ENCODE data around the gene PHF1. TPM values are rescaled to one million over a fixed set of nuclear protein-coding genes. Genes with fewer than 3 reads are reported as not detected.

PHF1 gene
- total RNA-seq, 1 experiment from 2014 or later = 25.5 TPM

DNA sequence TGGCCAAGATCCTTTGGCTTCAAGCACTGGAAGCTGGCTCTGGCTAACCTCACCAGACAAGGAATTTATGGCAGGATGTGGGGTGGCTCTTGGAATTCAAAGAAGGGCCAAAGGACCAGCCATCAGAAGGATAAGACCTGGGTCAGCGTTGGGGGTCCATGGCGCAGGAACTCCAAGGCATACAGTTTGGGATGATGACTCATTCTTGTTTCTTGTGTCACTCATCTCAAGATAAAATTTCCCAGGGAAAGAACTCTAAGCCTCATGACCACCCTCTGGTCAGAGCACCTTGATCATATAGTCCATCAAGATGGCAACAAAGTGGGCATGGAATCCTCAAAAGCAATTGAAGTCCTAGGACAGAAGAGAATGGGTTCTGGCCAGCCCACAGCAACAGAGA lies 48.4 kb downstream of the PHF1 start:
- Histone ChIP-seq H3K4me1 (no peaks in the 10 kb centered on the region), H3K9me3 (replicated peaks) (no peaks in the 10 kb centered on the region), H3K27ac (no peak overlapping the region), H3K27me3 (no peaks in the 10 kb centered on the region), H3K4me3 (no peak overlapping the region), H3K36me3 (peaks cover 11% of the 10 kb centered on the region; the same call in 1 of the 2 replicates)
- DNase-seq = no peak

Other genes with a start within 250 kb of the PHF1 start
- 3.8 and 4.0 TPM in 2 replicates for gene COL11A2, start 218.5 kb upstream of the PHF1 start, total RNA-seq (2014; rRNA removed; shearing (Covaris generic))
- 24.4 and 25.9 TPM in 2 replicates for gene RXRB, start 210.3 kb upstream of the PHF1 start, total RNA-seq (2014; rRNA removed; shearing (Covaris generic))
- 71.8 and 75.1 TPM in 2 replicates for gene SLC39A7, start 210.1 kb upstream of the PHF1 start, total RNA-seq (2014; rRNA removed; shearing (Covaris generic))
- gene HSD17B8, start 206.4 kb upstream of the PHF1 start, total RNA-seq (2014; rRNA removed; shearing (Covaris generic)) = 1.0 and 1.5 TPM in 2 replicates
- gene RING1, start 202.5 kb upstream of the PHF1 start, total RNA-seq (2014; rRNA removed; shearing (Covaris generic)) = 14.9 and 16.4 TPM in 2 replicates
- 32.7 and 33.8 TPM in 2 replicates for gene VPS52, start 139.1 kb upstream of the PHF1 start, total RNA-seq (2014; rRNA removed; shearing (Covaris generic))
- gene RPS18, start 138.9 kb upstream of the PHF1 start, total RNA-seq (2014; rRNA removed; shearing (Covaris generic)) = 5,924 and 6,385 TPM in 2 replicates
- 0.84 and 0.95 TPM in 2 replicates for gene B3GALT4, start 133.9 kb upstream of the PHF1 start, total RNA-seq (2014; rRNA removed; shearing (Covaris generic))
- gene WDR46, start 121.8 kb upstream of the PHF1 start, total RNA-seq (2014; rRNA removed; shearing (Covaris generic)) = 54.6 and 61.5 TPM in 2 replicates
- gene PFDN6, start 121.4 kb upstream of the PHF1 start, total RNA-seq (2014; rRNA removed; shearing (Covaris generic)) = 102 and 104 TPM in 2 replicates
- 14.3 and 20.9 TPM in 2 replicates for gene RGL2, start 112.1 kb upstream of the PHF1 start, total RNA-seq (2014; rRNA removed; shearing (Covaris generic))
- gene TAPBP, start 96.9 kb upstream of the PHF1 start, total RNA-seq (2014; rRNA removed; shearing (Covaris generic)) = 15.4 and 16.2 TPM in 2 replicates
- 7.1 and 9.6 TPM in 2 replicates for gene ZBTB22, start 93.3 kb upstream of the PHF1 start, total RNA-seq (2014; rRNA removed; shearing (Covaris generic))
- 52.9 and 55.2 TPM in 2 replicates for gene DAXX, start 88.1 kb upstream of the PHF1 start, total RNA-seq (2014; rRNA removed; shearing (Covaris generic))
- gene KIFC1, start 19.2 kb upstream of the PHF1 start, total RNA-seq (2014; rRNA removed; shearing (Covaris generic)) = 80.5 and 84.5 TPM in 2 replicates
- gene CUTA, start 7.1 kb downstream of the PHF1 start, total RNA-seq (2014; rRNA removed; shearing (Covaris generic)) = 181 and 210 TPM in 2 replicates
- 1.8 and 2.5 TPM in 2 replicates for gene SYNGAP1, start 9.1 kb downstream of the PHF1 start, total RNA-seq (2014; rRNA removed; shearing (Covaris generic))
- 9.0 and 11.4 TPM in 2 replicates for gene ZBTB9, start 43.6 kb downstream of the PHF1 start, total RNA-seq (2014; rRNA removed; shearing (Covaris generic))
- gene BAK1, start 169.3 kb downstream of the PHF1 start, total RNA-seq (2014; rRNA removed; shearing (Covaris generic)) = 22.5 and 24.0 TPM in 2 replicates
- 2.6 and 2.9 TPM in 2 replicates for gene ITPR3, start 210.3 kb downstream of the PHF1 start, total RNA-seq (2014; rRNA removed; shearing (Covaris generic))